Limb (tissue), 2 donors: ENCODE measurements around the gene TRIM27.
"Not testable (repeated sequence)": the region's sequence is repeated elsewhere in the genome, so short reads cannot be mapped to it uniquely, and the experiment has no call there.

Experiments
- DNase-seq, 2 donors: peaks; one replicate each; pipeline ENCODE4 v3.0.0-alpha.2; 2016; ENCODE audit errors: extremely low spot score in 2 of 2

Gene TRIM27

GRCh38 chr6:28896505-28897368 is 27.0 kb downstream of the TRIM27 start:
- peak; percentile 60 to 77 for DNase-seq

GRCh38 chr6:28895131-28895812 is 28.5 kb downstream of the TRIM27 start:
- peak; percentile 92 to 97 for DNase-seq

GRCh38 chr6:28893172-28893799 is 30.5 kb downstream of the TRIM27 start:
- no peak for DNase-seq

GRCh38 chr6:28892525-28892924 is 31.3 kb downstream of the TRIM27 start:
- no peak for DNase-seq

- DNase-seq, result no peak
Measured at GRCh38 chr6:28887796-28888496, 35.8 kb downstream of the TRIM27 start.

GRCh38 chr6:28886079-28886439 is 37.7 kb downstream of the TRIM27 start:
- DNase-seq, result no peak

GRCh38 chr6:28884423-28885131 is 39.2 kb downstream of the TRIM27 start:
- no peak for DNase-seq

- DNase-seq, result peak; percentile 88 to 93
Measured at GRCh38 chr6:28880894-28881780, 42.6 kb downstream of the TRIM27 start.

- no peak for DNase-seq
Measured at GRCh38 chr6:28880519-28880893, 43.3 kb downstream of the TRIM27 start.

- DNase-seq, result no peak
Measured at GRCh38 chr6:28876710-28877109, 47.1 kb downstream of the TRIM27 start.

GRCh38 chr6:28875191-28875747 is 48.5 kb downstream of the TRIM27 start:
- DNase-seq, result no peak

- not testable (repeated sequence) for DNase-seq
Measured at GRCh38 chr6:28872157-28872817, 51.5 kb downstream of the TRIM27 start.

- no peak for DNase-seq
Measured at GRCh38 chr6:28871335-28872156, 52.2 kb downstream of the TRIM27 start.

- DNase-seq, result no peak
Measured at GRCh38 chr6:28868873-28869272, 54.9 kb downstream of the TRIM27 start.

GRCh38 chr6:28867086-28867409 is 56.7 kb downstream of the TRIM27 start:
- peak in 1 of 2 donors; percentile 18 for DNase-seq

- DNase-seq, result peak; percentile 62 to 85
Measured at GRCh38 chr6:28866205-28867085, 57.3 kb downstream of the TRIM27 start.

- no peak for DNase-seq
Measured at GRCh38 chr6:28865401-28866204, 58.2 kb downstream of the TRIM27 start.
